ENCODE measurements around the gene C6.

Gene C6

DNA sequence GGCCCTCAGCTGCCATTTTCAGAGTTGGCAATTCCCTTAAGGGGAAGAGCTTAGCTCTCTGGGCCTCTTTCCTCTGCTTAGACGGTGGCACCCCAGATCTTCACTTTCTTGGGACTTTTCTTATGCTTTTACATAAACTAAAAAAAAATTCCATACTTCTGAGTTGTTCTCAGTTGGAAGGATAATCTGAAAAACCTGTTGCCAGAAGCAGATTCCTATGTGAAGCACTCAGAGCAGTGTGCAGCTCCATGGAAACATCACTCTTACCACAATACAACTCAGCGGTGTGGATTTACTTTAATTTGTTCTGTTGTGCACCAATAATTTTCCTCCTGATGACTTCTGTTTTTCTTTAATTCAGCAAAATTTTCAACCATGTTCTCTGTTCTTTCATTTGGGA, 98.1 kb downstream of the C6 start:
- DNase-seq = no peak

DNA sequence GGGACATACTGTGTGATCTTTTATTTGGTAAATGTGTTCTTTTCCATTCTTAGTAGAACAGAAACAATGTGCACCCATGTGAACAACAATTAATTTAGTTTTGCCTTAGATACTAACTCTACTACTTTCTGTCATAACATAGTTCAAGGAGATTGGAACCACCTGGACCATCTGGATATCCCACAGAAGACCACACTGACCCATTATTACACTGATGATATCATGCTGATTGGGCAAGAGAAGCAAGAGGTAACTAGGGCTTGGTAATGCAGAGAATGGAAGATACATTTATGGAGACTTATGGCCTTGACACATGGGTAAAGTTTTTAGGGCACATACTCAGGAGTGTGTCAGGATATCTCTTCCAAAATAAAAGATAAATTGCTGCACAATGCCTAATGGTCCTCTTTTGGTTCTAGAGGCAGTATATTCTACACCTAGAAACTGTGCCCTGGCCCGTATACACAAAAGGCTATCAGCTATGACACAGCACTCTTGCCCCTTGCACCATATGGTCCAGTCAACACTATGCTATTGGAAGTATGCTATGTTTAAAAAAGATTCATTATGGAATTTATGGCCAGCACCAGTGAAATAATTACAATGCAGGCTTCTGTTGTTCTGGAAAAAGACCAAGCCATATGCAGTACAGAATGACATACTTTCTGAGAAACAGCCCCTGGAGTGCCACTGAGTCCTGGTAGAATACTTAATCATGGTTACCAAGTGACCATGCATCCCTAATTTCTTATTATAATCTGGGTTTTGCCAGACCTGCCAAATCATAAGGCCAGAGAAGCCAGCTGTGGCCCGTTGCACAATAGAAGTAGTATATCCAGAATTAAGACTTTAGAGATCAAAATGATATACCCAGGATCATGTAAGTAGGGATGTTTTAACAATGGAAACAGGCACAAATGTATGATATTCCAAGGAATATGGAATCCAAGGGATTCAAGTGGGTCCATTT, 100.6 kb downstream of the C6 start:
- no peak for DNase-seq

DNA sequence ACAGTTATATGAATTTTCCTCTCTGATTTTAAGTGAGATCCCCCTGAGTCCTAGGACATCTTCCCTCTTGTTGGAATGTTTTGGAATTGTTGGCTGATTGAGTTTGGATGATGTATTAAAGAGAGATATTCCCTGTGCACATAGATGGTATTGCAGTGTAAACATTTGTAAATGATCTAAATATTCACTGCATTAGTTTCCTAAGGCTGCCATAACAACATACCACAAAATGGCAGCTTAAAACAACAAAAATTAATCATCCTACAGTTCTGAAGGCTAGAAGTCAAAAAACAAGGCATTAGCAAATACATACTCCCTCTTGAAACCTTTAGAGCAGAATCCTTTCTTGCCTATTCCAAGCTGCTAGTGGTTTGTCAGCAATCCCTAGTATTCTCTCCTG, 104.1 kb downstream of the C6 start:
- no peak for DNase-seq

DNA sequence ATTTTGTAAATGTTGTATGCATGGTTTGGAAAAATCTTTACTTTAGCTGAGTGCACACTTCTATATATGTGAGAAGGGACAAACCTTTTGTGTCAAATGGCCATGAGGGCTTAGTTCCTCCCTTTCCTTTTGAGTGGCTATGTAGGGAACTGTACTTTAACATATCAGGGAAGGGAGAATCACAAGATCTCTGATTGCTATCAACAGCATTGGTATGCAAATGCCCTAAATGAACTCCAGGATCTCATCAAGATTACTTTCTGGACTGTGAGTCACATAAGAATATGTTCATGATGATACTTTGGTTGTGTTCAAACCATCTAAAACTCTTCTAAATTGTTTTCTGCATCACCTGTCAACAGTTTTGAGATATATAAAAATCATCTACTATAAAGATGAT, 111.0 kb downstream of the C6 start:
- no peak for DNase-seq

DNA sequence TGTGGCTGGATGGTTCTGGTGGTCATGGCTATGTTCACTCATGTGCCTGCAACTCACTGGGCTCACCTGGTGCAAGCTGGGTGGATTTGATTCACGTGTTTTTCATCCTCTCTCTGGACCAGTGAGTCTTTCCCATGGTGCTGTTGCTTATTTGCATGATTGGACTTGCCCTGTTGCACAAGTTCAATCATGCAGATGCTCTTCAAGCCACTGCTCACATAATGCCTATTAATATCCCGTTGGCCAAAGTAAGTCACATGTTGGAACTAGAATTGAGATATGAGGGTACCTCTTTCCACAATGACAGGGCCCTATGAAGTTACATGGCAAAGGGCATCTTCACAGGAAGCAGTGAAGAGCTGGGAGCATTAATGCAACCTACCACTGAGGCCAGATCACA, 115.7 kb downstream of the C6 start:
- no peak for DNase-seq

DNA sequence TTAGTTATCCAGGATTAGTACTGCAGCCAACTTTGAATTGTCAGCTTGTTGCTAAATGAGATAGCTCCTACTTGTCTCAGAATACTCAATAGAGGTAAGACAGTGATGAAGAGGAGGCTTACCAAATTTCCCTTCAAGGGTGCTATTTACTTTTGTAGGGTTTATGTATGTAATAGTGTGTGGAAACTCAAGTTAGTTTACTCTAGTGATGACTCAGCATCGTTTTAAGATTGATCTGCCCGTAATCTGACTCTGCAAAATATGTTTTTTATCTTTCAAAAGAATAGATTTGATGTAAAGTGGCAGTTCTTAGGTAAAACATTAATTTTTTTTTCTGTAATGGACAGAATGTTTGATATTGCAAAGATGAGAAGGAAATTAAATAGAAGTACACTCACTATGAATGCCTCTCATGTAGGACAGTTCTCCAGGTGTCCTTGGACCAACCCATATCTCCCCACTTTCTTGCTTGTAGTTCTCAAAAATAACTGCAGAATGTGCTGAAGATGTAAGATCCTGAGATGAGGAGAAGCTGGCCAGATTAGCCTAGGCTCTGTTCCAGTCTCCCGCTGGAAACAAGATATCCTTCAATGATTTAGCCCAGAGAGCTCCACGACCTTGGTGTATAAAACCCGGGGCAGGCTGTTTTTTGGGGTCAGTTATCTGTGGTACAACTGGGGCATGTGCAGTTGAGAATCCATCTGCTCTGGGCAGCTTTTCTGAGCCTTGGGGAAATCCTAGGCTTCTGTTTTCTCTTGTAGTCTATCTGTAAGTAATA, 117.8 kb downstream of the C6 start:
- DNase-seq = no peak

DNA sequence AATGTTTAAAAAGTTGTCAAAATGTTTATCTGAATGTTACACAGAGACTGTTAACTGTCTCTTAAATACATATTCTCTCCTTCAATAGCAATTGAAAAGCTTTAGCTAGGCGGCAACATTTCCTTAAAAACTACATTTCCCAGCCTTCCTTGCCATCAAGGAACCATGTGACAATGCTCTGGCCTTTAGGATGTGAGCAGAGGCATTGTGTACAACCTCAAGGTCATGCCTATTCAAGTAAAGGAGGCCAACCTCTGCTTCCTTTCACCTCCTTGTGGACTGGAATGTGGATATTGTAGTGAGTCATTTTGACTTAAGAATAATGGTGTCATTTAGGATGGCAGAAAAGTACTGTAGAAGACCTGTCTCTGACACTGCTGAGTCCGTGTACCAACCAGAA, 118.5 kb downstream of the C6 start:
- DNase-seq = no peak

DNA sequence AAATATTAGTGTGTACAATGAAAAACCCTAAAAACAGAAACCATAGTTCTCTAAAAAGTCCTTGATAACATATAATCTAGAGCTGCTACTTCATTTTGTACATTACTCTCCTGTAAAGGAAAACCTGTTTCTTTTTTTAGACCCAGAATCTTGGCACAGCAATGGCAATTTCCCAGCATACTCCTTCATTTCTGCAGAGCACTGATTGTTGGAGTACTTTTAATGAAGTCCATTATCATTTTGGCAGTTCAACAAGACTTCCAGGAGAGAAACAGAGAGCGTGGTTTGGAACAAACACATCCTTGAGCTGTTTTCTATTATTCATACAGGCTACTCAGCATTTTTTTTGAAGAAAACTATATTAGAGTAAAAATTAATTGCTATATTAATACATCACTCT, 119.5 kb downstream of the C6 start:
- DNase-seq = no peak

Data from GF-D8 (cell line).